ENCODE measurements around the gene PHETA1.

The PHETA1 gene

GRCh38 chr12:111349101-111349747 is 19.7 kb downstream of the PHETA1 start:
- Histone ChIP-seq H4K20me1 (ENCODE audit: insufficient read depth, low read length, poor library complexity, severe bottlenecking) (no peaks in the 10 kb centered on the region), H3K4me3 (ENCODE audit: low read length, poor library complexity, severe bottlenecking) (no peak overlapping the region), H3K4me1 (ENCODE audit: insufficient read depth, low read length, poor library complexity, severe bottlenecking) (no peaks in the 10 kb centered on the region), H3K27me3 (ENCODE audit: insufficient read depth, low read length, poor library complexity, severe bottlenecking) (no peaks in the 10 kb centered on the region), H3K9me3 (ENCODE audit: insufficient read depth, low read depth, low read length) (no peaks in the 10 kb centered on the region; the same call in 1 of the 2 replicates), H3K9me2 (replicated peaks; ENCODE audit: low read depth, low read length) (no peaks in the 10 kb centered on the region), H3K4me2 (ENCODE audit: low read depth, low read length, poor library complexity, severe bottlenecking) (no peak overlapping the region), H3F3A (ENCODE audit: low read depth) (no peaks in the 10 kb centered on the region), H3K9ac (ENCODE audit: low read depth, low read length, poor library complexity, severe bottlenecking) (no peak overlapping the region), H3K79me2 (ENCODE audit: insufficient read depth, low read length) (no peaks in the 10 kb centered on the region), H2AFZ (ENCODE audit: low read length) (no peak overlapping the region), H3K36me3 (ENCODE audit: insufficient read depth, low read length) (no peaks in the 10 kb centered on the region)
- TF ChIP-seq, protein P1, sequence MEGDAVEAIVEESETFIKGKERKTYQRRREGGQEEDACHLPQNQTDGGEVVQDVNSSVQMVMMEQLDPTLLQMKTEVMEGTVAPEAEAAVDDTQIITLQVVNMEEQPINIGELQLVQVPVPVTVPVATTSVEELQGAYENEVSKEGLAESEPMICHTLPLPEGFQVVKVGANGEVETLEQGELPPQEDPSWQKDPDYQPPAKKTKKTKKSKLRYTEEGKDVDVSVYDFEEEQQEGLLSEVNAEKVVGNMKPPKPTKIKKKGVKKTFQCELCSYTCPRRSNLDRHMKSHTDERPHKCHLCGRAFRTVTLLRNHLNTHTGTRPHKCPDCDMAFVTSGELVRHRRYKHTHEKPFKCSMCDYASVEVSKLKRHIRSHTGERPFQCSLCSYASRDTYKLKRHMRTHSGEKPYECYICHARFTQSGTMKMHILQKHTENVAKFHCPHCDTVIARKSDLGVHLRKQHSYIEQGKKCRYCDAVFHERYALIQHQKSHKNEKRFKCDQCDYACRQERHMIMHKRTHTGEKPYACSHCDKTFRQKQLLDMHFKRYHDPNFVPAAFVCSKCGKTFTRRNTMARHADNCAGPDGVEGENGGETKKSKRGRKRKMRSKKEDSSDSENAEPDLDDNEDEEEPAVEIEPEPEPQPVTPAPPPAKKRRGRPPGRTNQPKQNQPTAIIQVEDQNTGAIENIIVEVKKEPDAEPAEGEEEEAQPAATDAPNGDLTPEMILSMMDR (conservative IDR thresholded peaks at IDR 0.05; ENCODE audit: low read length): no peak
- TF ChIP-seq EZH2phosphoT487 (IDR thresholded peaks at IDR 0.05; ENCODE audit: borderline replicate concordance): no peak

DNA sequence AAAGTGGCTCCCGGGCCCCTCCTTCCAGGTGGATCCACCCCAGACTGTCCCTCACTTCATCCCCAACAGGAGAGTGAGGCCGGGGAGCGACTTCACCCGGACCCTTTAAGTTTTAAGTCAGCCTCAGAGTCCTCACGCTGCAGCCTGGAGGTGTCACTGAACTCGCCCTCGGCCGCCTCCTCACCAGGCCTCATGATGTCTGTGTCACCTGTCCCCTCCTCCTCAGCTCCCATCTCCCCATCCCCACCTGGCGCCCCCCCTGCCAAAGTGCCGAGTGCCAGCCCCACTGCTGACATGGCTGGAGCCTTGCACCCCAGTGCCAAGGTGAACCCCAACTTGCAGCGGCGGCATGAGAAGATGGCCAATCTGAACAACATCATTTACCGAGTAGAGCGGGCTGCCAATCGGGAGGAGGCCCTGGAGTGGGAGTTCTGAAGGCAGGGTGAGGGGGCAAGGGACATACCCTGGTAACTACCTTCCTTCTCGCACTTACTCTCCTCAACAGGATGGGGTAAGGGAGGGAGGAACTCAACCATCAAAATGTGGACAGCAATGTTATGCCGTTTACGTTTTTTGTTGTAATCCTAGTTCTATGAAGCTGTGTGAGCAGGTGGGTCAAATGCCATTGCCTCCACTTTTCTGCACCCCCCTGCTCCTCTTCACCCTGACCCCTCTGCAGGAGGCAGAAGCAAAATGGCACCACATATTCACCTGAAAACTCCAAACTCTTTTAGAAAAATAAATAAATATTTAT is 20.8 kb downstream of the PHETA1 start:
- H3K36me3 ChIP-seq (ENCODE audit: insufficient read depth, low read length): no peaks in the 10 kb centered on the region
- H3K9me3 ChIP-seq (ENCODE audit: insufficient read depth, low read depth, low read length): no peaks in the 10 kb centered on the region; the same call in 1 of the 2 replicates
- no peaks in the 10 kb centered on the region for H4K20me1 ChIP-seq (ENCODE audit: insufficient read depth, low read length, poor library complexity, severe bottlenecking)
- H3K4me2 ChIP-seq (ENCODE audit: low read depth, low read length, poor library complexity, severe bottlenecking): no peak overlapping the region
- no peaks in the 10 kb centered on the region for H3K9me2 ChIP-seq (replicated peaks; ENCODE audit: low read depth, low read length)
- H3F3A ChIP-seq (ENCODE audit: low read depth): no peaks in the 10 kb centered on the region
- H3K9ac ChIP-seq (ENCODE audit: low read depth, low read length, poor library complexity, severe bottlenecking): no peak overlapping the region
- no peak overlapping the region for H3K4me3 ChIP-seq (ENCODE audit: low read length, poor library complexity, severe bottlenecking)
- no peak overlapping the region for H2AFZ ChIP-seq (ENCODE audit: low read length)
- TF ChIP-seq, protein P1 (conservative IDR thresholded peaks at IDR 0.05; ENCODE audit: low read length): no peak
- no peak for TF ChIP-seq EZH2phosphoT487 (IDR thresholded peaks at IDR 0.05; ENCODE audit: borderline replicate concordance)
- H3K27me3 ChIP-seq (ENCODE audit: insufficient read depth, low read length, poor library complexity, severe bottlenecking): no peaks in the 10 kb centered on the region
- H3K79me2 ChIP-seq (ENCODE audit: insufficient read depth, low read length): no peaks in the 10 kb centered on the region
- no peaks in the 10 kb centered on the region for H3K4me1 ChIP-seq (ENCODE audit: insufficient read depth, low read length, poor library complexity, severe bottlenecking)

DNA sequence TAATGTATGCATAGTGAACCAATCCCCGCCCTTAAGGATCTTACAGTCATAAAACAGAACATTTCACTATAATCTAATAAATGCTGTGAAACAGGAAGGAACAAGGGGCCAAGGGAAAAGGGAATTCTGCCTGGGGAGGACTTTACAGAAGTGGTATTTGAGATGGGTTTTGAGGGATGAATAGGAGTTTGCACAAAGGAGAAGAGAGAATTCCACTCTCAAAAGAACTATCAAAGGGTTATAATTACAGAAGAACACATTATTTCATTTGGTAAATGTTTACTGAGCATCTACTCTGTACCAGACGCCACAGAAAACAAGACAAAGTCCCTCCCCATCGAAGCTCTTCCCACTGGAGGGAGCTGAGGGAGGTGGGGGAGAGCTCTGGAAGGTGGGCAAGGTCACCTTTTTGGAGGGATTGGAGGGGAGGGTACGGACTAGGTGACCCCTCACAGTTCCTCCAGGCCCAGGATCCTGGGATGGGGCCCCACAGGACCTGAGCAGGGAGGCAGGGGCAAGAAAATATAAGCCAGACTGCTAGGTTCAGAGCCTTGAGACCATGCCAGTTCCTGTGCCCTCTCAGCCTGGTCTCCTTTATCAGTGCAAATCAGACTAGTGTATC is 24.5 kb downstream of the PHETA1 start:
- H3K27me3 ChIP-seq (ENCODE audit: insufficient read depth, low read length, poor library complexity, severe bottlenecking): no peaks in the 10 kb centered on the region
- no peak overlapping the region for H3K4me2 ChIP-seq (ENCODE audit: low read depth, low read length, poor library complexity, severe bottlenecking)
- H3F3A ChIP-seq (ENCODE audit: low read depth): no peaks in the 10 kb centered on the region
- no peaks in the 10 kb centered on the region for H4K20me1 ChIP-seq (ENCODE audit: insufficient read depth, low read length, poor library complexity, severe bottlenecking)
- no peaks in the 10 kb centered on the region for H3K79me2 ChIP-seq (ENCODE audit: insufficient read depth, low read length)
- no peaks in the 10 kb centered on the region for H3K36me3 ChIP-seq (ENCODE audit: insufficient read depth, low read length)
- H3K9me3 ChIP-seq (ENCODE audit: insufficient read depth, low read depth, low read length): no peaks in the 10 kb centered on the region; the same call in 1 of the 2 replicates
- H3K9me2 ChIP-seq (replicated peaks; ENCODE audit: low read depth, low read length): no peaks in the 10 kb centered on the region
- no peak overlapping the region for H3K9ac ChIP-seq (ENCODE audit: low read depth, low read length, poor library complexity, severe bottlenecking)
- no peak overlapping the region for H2AFZ ChIP-seq (ENCODE audit: low read length)
- TF ChIP-seq, protein P1 (conservative IDR thresholded peaks at IDR 0.05; ENCODE audit: low read length): no peak
- no peak for TF ChIP-seq EZH2phosphoT487 (IDR thresholded peaks at IDR 0.05; ENCODE audit: borderline replicate concordance)
- no peaks in the 10 kb centered on the region for H3K4me1 ChIP-seq (ENCODE audit: insufficient read depth, low read length, poor library complexity, severe bottlenecking)
- H3K4me3 ChIP-seq (ENCODE audit: low read length, poor library complexity, severe bottlenecking): no peak overlapping the region

Measured in Loucy (cell line).